ENCODE measurements around the gene EFCAB7.
"Not testable (repeated sequence)": the region's sequence is repeated elsewhere in the genome, so short reads cannot be mapped to it uniquely, and the experiment has no call there.

Gene EFCAB7

GRCh38 chr1:63548877-63549276, 25.6 kb downstream of the EFCAB7 start:
- DNase-seq (ENCODE audit: low read depth in 4 of 4, low spot score in 1 of 4) = no peak

- no peak for DNase-seq (ENCODE audit: low read depth in 4 of 4, low spot score in 1 of 4)
Observed at GRCh38 chr1:63555480-63555879, 32.2 kb downstream of the EFCAB7 start.

GRCh38 chr1:63557365-63557987, 34.2 kb downstream of the EFCAB7 start:
- no peak for DNase-seq (ENCODE audit: low read depth in 4 of 4, low spot score in 1 of 4)

GRCh38 chr1:63559357-63559756, 36.0 kb downstream of the EFCAB7 start:
- no peak for DNase-seq (ENCODE audit: low read depth in 4 of 4, low spot score in 1 of 4)

GRCh38 chr1:63563745-63564144, 40.4 kb downstream of the EFCAB7 start:
- DNase-seq (ENCODE audit: low read depth in 4 of 4, low spot score in 1 of 4) = no peak

- DNase-seq (ENCODE audit: low read depth in 4 of 4, low spot score in 1 of 4) = no peak
Observed at GRCh38 chr1:63569068-63569467, 45.7 kb downstream of the EFCAB7 start.

- no peak for DNase-seq (ENCODE audit: low read depth in 4 of 4, low spot score in 1 of 4)
Observed at GRCh38 chr1:63569640-63570316, 46.5 kb downstream of the EFCAB7 start.

GRCh38 chr1:63572686-63573085, 49.4 kb downstream of the EFCAB7 start:
- DNase-seq (ENCODE audit: low read depth in 4 of 4, low spot score in 1 of 4) = not testable (repeated sequence)

GRCh38 chr1:63574203-63574796, 51.0 kb downstream of the EFCAB7 start:
- DNase-seq (ENCODE audit: low read depth in 4 of 4, low spot score in 1 of 4) = not testable (repeated sequence)

GRCh38 chr1:63575340-63575826, 52.1 kb downstream of the EFCAB7 start:
- no peak for DNase-seq (ENCODE audit: low read depth in 4 of 4, low spot score in 1 of 4)

GRCh38 chr1:63586326-63586725, 63.0 kb downstream of the EFCAB7 start:
- DNase-seq (ENCODE audit: low read depth in 4 of 4, low spot score in 1 of 4) = not testable (repeated sequence)

GRCh38 chr1:63590166-63590560, 66.8 kb downstream of the EFCAB7 start:
- DNase-seq (ENCODE audit: low read depth in 4 of 4, low spot score in 1 of 4) = no peak

- no peak for DNase-seq (ENCODE audit: low read depth in 4 of 4, low spot score in 1 of 4)
Observed at GRCh38 chr1:63592536-63593302, 69.4 kb downstream of the EFCAB7 start.

- peak; percentile 38 to 67 (median 54) for DNase-seq (ENCODE audit: low read depth in 4 of 4, low spot score in 1 of 4)
Observed at GRCh38 chr1:63593303-63593885, 70.1 kb downstream of the EFCAB7 start, which contains the start of gene PGM1. TSS of gene PGM1 (plus strand) at chr1:63593411. CDS start at chr1:63593489, 78 bp downstream.

- DNase-seq (ENCODE audit: low read depth in 4 of 4, low spot score in 1 of 4) = peak; percentile 42 to 70 (median 52)
Observed at GRCh38 chr1:63593886-63594605, 70.7 kb downstream of the EFCAB7 start.

- DNase-seq (ENCODE audit: low read depth in 4 of 4, low spot score in 1 of 4) = no peak
Observed at GRCh38 chr1:63595435-63595834, 72.1 kb downstream of the EFCAB7 start.

- no peak for DNase-seq (ENCODE audit: low read depth in 4 of 4, low spot score in 1 of 4)
Observed at GRCh38 chr1:63599799-63600198, 76.5 kb downstream of the EFCAB7 start.

- DNase-seq (ENCODE audit: low read depth in 4 of 4, low spot score in 1 of 4) = no peak
Observed at GRCh38 chr1:63600248-63600647, 76.9 kb downstream of the EFCAB7 start.

GRCh38 chr1:63601061-63601460, 77.7 kb downstream of the EFCAB7 start:
- no peak for DNase-seq (ENCODE audit: low read depth in 4 of 4, low spot score in 1 of 4)

- DNase-seq (ENCODE audit: low read depth in 4 of 4, low spot score in 1 of 4) = no peak
Observed at GRCh38 chr1:63601463-63601862, 78.1 kb downstream of the EFCAB7 start.
